ENCODE data around the gene ZNF609.
A peak's percentile ranks its signal among the peaks of the same experiment; 100 is the strongest.

The ZNF609 gene

GRCh38 chr15:64696481-64696880 is 236.1 kb downstream of the ZNF609 start:
- peaks cover 13% of the 10 kb centered on the region for H3K36me3 ChIP-seq (ENCODE audit: insufficient read depth, low read length)
- H3K9ac ChIP-seq (ENCODE audit: low read length), result no peak overlapping the region
- no peaks in the 10 kb centered on the region for H3K27me3 ChIP-seq (ENCODE audit: control insufficient read depth in 1 of 2, insufficient read depth in 2 of 2, low read length in 2 of 2)
- no peak overlapping the region for H3K4me3 ChIP-seq (ENCODE audit: low read depth in 1 of 2, low read length in 2 of 2)
- peak overlapping the region; percentile 37 for H3K27ac ChIP-seq (ENCODE audit: low read depth, low read length)
- H3K9me3 ChIP-seq (ENCODE audit: low read length), result no peaks in the 10 kb centered on the region
- H3K4me1 ChIP-seq (ENCODE audit: insufficient read depth, low read length), result peaks cover 91% of the 10 kb centered on the region

- Histone ChIP-seq H3K9ac (ENCODE audit: low read length) (no peak overlapping the region), H3K27ac (ENCODE audit: low read depth, low read length) (peak overlapping the region; percentile 24), H3K4me3 (ENCODE audit: low read depth in 1 of 2, low read length in 2 of 2) (no peak overlapping the region), H3K4me1 (ENCODE audit: insufficient read depth, low read length) (peaks cover 86% of the 10 kb centered on the region), H3K9me3 (ENCODE audit: low read length) (no peaks in the 10 kb centered on the region), H3K27me3 (ENCODE audit: control insufficient read depth in 1 of 2, insufficient read depth in 2 of 2, low read length in 2 of 2) (no peaks in the 10 kb centered on the region), H3K36me3 (ENCODE audit: insufficient read depth, low read length) (peaks cover 13% of the 10 kb centered on the region)
These were observed 237.6 kb downstream of the ZNF609 start for GRCh38 chr15:64697911-64698369.

GRCh38 chr15:64698823-64699222 is 238.4 kb downstream of the ZNF609 start:
- Histone ChIP-seq H3K9ac (ENCODE audit: low read length) (no peak overlapping the region), H3K4me1 (ENCODE audit: insufficient read depth, low read length) (peaks cover 82% of the 10 kb centered on the region), H3K27ac (ENCODE audit: low read depth, low read length) (peak overlapping the region; percentile 67), H3K36me3 (ENCODE audit: insufficient read depth, low read length) (peaks cover 13% of the 10 kb centered on the region), H3K9me3 (ENCODE audit: low read length) (no peaks in the 10 kb centered on the region), H3K27me3 (ENCODE audit: control insufficient read depth in 1 of 2, insufficient read depth in 2 of 2, low read length in 2 of 2) (no peaks in the 10 kb centered on the region), H3K4me3 (ENCODE audit: low read depth in 1 of 2, low read length in 2 of 2) (peak overlapping the region in 1 of 2 donors; percentile 59)

DNA sequence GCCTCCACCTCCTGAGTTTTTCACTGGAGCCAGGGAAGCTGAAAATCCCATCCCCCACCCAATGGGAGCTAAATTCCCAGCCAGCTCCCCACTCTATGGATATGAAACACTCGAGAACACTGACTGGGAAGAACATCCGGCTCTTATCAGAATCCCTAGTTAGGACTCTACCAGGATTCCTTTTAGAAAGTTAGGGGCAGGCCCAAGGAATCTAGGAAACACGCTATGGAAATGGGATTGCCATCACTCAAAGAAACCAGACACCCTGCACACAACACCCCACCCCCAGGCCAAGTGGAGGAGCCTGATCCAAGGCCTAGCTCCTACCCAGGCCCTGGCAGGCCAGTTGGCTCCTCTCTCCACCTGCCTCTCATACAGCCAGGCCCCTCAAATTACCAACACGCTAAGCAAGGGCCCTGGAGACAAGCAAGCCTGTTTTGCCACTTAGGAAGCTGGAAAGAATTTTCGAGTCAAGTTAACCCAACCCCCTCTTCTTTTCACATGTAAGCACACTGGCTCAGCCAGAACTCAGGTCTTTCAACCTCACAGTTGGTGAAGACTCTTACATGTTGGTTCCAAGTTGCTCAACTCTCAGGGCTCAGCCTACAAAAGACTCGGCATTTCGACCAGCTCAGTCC is 239.5 kb downstream of the ZNF609 start:
- no peaks in the 10 kb centered on the region for H3K9me3 ChIP-seq (ENCODE audit: low read length)
- H3K27me3 ChIP-seq (ENCODE audit: control insufficient read depth in 1 of 2, insufficient read depth in 2 of 2, low read length in 2 of 2), result no peaks in the 10 kb centered on the region
- peak overlapping the region; percentile 29 for H3K9ac ChIP-seq (ENCODE audit: low read length)
- peaks cover 9% of the 10 kb centered on the region for H3K36me3 ChIP-seq (ENCODE audit: insufficient read depth, low read length)
- peak overlapping the region; percentile 69 for H3K27ac ChIP-seq (ENCODE audit: low read depth, low read length)
- H3K4me1 ChIP-seq (ENCODE audit: insufficient read depth, low read length), result peaks cover 72% of the 10 kb centered on the region
- H3K4me3 ChIP-seq (ENCODE audit: low read depth in 1 of 2, low read length in 2 of 2), result peak overlapping the region in 1 of 2 donors; percentile 59

GRCh38 chr15:64701051-64701450 is 240.7 kb downstream of the ZNF609 start:
- no peaks in the 10 kb centered on the region for H3K9me3 ChIP-seq (ENCODE audit: low read length)
- H3K9ac ChIP-seq (ENCODE audit: low read length), result peak overlapping the region; percentile 63
- peak overlapping the region in 1 of 2 donors; percentile 65 for H3K4me3 ChIP-seq (ENCODE audit: low read depth in 1 of 2, low read length in 2 of 2)
- peaks cover 60% of the 10 kb centered on the region for H3K4me1 ChIP-seq (ENCODE audit: insufficient read depth, low read length)
- peak overlapping the region; percentile 69 for H3K27ac ChIP-seq (ENCODE audit: low read depth, low read length)
- H3K27me3 ChIP-seq (ENCODE audit: control insufficient read depth in 1 of 2, insufficient read depth in 2 of 2, low read length in 2 of 2), result no peaks in the 10 kb centered on the region
- peaks cover 8% of the 10 kb centered on the region for H3K36me3 ChIP-seq (ENCODE audit: insufficient read depth, low read length)

GRCh38 chr15:64701482-64702184 is 241.3 kb downstream of the ZNF609 start:
- Histone ChIP-seq H3K4me1 (ENCODE audit: insufficient read depth, low read length) (peaks cover 54% of the 10 kb centered on the region), H3K9me3 (ENCODE audit: low read length) (no peaks in the 10 kb centered on the region), H3K36me3 (ENCODE audit: insufficient read depth, low read length) (peaks cover 8% of the 10 kb centered on the region), H3K4me3 (ENCODE audit: low read depth in 1 of 2, low read length in 2 of 2) (peak overlapping the region in 1 of 2 donors; percentile 65), H3K27ac (ENCODE audit: low read depth, low read length) (peak overlapping the region; percentile 94), H3K9ac (ENCODE audit: low read length) (peak overlapping the region; percentile 63), H3K27me3 (ENCODE audit: control insufficient read depth in 1 of 2, insufficient read depth in 2 of 2, low read length in 2 of 2) (no peaks in the 10 kb centered on the region)

GRCh38 chr15:64702816-64703631 is 242.6 kb downstream of the ZNF609 start:
- no peaks in the 10 kb centered on the region for H3K9me3 ChIP-seq (ENCODE audit: low read length)

DNA sequence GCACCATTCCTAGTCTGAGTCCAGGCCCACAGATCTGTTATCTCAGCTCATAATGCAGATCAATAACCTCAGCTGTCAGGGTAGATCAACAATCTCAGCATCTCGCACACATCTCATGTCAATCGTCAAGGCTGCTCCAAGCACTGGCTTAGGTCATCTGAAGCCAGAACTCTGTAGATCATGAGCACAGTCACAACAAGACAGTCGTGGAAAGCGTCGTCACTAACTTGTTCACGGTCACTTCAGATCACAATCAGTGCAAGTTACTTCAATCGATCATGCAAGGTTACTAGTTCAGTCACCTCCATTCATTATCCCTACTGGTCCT is 243.2 kb downstream of the ZNF609 start:
- H3K27me3 ChIP-seq (ENCODE audit: control insufficient read depth in 1 of 2, insufficient read depth in 2 of 2, low read length in 2 of 2), result no peaks in the 10 kb centered on the region
- H3K4me3 ChIP-seq (ENCODE audit: low read depth in 1 of 2, low read length in 2 of 2), result peak overlapping the region; percentile 67 to 92
- peaks cover 41% of the 10 kb centered on the region for H3K4me1 ChIP-seq (ENCODE audit: insufficient read depth, low read length)
- H3K36me3 ChIP-seq (ENCODE audit: insufficient read depth, low read length), result peaks cover 8% of the 10 kb centered on the region
- H3K27ac ChIP-seq (ENCODE audit: low read depth, low read length), result peak overlapping the region; percentile 94
- peak overlapping the region; percentile 79 for H3K9ac ChIP-seq (ENCODE audit: low read length)
- H3K9me3 ChIP-seq (ENCODE audit: low read length), result no peaks in the 10 kb centered on the region

More at GRCh38 chr15:64702816-64703631, 242.6 kb downstream of the ZNF609 start:
- Histone ChIP-seq H3K27me3 (ENCODE audit: control insufficient read depth in 1 of 2, insufficient read depth in 2 of 2, low read length in 2 of 2) (no peaks in the 10 kb centered on the region), H3K4me1 (ENCODE audit: insufficient read depth, low read length) (peaks cover 47% of the 10 kb centered on the region), H3K4me3 (ENCODE audit: low read depth in 1 of 2, low read length in 2 of 2) (peak overlapping the region; percentile 67 to 92), H3K9ac (ENCODE audit: low read length) (peak overlapping the region; percentile 79), H3K36me3 (ENCODE audit: insufficient read depth, low read length) (peaks cover 8% of the 10 kb centered on the region), H3K27ac (ENCODE audit: low read depth, low read length) (peak overlapping the region; percentile 94)

DNA sequence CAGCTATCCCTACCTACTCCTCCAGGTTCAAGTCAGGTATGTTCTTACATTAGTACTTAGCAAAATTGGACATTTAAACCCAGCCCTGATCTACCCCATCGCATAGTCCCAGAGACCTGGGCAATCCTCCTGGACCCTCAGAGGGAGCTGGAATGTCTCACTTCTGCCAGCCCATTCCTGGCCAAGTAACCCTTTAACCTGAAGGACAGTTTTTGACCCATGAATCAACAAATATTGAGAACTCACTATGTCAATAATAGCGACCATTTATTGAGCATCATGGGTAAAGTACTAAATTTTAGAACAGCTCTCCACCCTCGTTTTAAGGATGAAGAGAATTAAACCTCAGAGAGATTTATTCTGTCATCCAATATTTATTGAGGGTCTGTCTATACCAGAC is 244.6 kb downstream of the ZNF609 start:
- no peak overlapping the region for H3K27ac ChIP-seq (ENCODE audit: low read depth, low read length)
- H3K27me3 ChIP-seq (ENCODE audit: control insufficient read depth in 1 of 2, insufficient read depth in 2 of 2, low read length in 2 of 2), result no peaks in the 10 kb centered on the region

DNA sequence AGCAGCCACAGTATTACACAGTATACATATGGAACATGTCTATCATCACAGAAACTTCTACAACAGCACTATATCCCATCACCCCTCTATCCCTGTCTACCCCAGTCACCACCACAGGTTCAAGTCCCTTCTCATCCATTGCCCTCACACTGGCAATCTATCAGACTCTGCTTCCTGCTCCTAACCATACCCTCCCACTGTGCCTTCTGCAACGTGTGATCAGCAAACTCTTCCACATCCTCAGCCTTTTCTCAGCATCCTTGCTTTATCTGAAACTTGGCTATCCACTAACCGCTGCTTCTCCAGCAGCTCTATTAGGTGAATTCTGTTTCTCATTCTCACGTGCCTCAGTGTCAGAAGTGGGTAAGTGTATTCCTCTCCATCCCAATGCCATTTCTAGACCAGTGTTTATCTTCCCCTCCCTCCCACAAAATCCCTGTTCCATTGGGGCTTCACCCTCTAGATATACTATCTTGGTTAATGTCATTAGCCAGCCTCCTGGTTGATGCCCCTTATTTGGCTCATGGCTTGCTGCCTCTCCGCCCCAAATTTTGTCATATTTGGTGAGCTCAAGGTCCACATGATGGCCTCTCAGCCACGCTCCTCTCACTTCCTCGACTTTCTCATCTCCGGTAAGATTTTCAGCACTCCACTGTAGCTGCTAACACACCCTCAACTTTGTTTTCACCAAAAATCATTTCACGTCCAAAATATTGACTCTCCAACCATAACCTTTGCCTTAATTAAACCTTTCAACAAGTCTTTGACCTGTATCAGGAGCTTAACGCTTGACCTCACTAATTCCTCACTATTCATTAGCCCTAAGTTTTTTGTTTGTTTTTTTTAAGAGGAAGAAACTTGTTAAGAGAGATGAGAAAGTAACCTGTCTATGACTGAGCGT is 245.9 kb downstream of the ZNF609 start:
- peaks cover 14% of the 10 kb centered on the region for H3K4me1 ChIP-seq (ENCODE audit: insufficient read depth, low read length)
- no peak overlapping the region for H3K27ac ChIP-seq (ENCODE audit: low read depth, low read length)

More for the DNA sequence above, 244.6 kb downstream of the ZNF609 start:
- peaks cover 27% of the 10 kb centered on the region for H3K4me1 ChIP-seq (ENCODE audit: insufficient read depth, low read length)
- H3K4me3 ChIP-seq (ENCODE audit: low read depth in 1 of 2, low read length in 2 of 2), result no peak overlapping the region
- peaks cover 6% of the 10 kb centered on the region for H3K36me3 ChIP-seq (ENCODE audit: insufficient read depth, low read length)
- no peak overlapping the region for H3K9ac ChIP-seq (ENCODE audit: low read length)
- no peaks in the 10 kb centered on the region for H3K9me3 ChIP-seq (ENCODE audit: low read length)

More for the DNA sequence above, 245.9 kb downstream of the ZNF609 start:
- Histone ChIP-seq H3K36me3 (ENCODE audit: insufficient read depth, low read length) (no peaks in the 10 kb centered on the region), H3K9me3 (ENCODE audit: low read length) (no peaks in the 10 kb centered on the region), H3K4me3 (ENCODE audit: low read depth in 1 of 2, low read length in 2 of 2) (no peak overlapping the region), H3K9ac (ENCODE audit: low read length) (no peak overlapping the region), H3K27me3 (ENCODE audit: control insufficient read depth in 1 of 2, insufficient read depth in 2 of 2, low read length in 2 of 2) (no peaks in the 10 kb centered on the region)

Data from muscle layer of colon (tissue), 2 donors.